ENCODE measurements around the gene RCOR1.
A peak's percentile ranks its signal among the peaks of the same experiment; 100 is the strongest.

The RCOR1 gene

GRCh38 chr14:102772781-102773570, 180.5 kb downstream of the RCOR1 start:
- no peak overlapping the region for H3K27ac ChIP-seq
- peak; percentile 55 for TF ChIP-seq CTCF (conservative IDR thresholded peaks at IDR 0.05)

- TF ChIP-seq CTCF (conservative IDR thresholded peaks at IDR 0.05): peak; percentile 82
- peak overlapping the region; percentile 23; the same call in 1 of the 2 replicates for H3K27ac ChIP-seq
Measured at GRCh38 chr14:102774391-102775153, 182.1 kb downstream of the RCOR1 start.

- no peak for TF ChIP-seq CTCF (conservative IDR thresholded peaks at IDR 0.05)
Measured at GRCh38 chr14:102775855-102776760, 183.7 kb downstream of the RCOR1 start.

GRCh38 chr14:102776761-102777710, 184.6 kb downstream of the RCOR1 start, which contains the start of gene TRAF3:
TSS of gene TRAF3 (plus strand) at chr14:102777449. CDS start at chr14:102870202, 92,753 bp downstream.
- H3K27ac ChIP-seq: peak within 1 kb of the TSS; percentile 91

More at GRCh38 chr14:102775855-102776760, 183.7 kb downstream of the RCOR1 start:
- H3K27ac ChIP-seq: peak overlapping the region; percentile 91

GRCh38 chr14:102777711-102778337, 185.4 kb downstream of the RCOR1 start:
- no peak for TF ChIP-seq CTCF (conservative IDR thresholded peaks at IDR 0.05)
- peak overlapping the region; percentile 91 for H3K27ac ChIP-seq

More at GRCh38 chr14:102776761-102777710, 184.6 kb downstream of the RCOR1 start, which contains the start of gene TRAF3:
- no peak for TF ChIP-seq CTCF (conservative IDR thresholded peaks at IDR 0.05)

All from VCaP (cell line).